Stomach (tissue), 9 donors: ENCODE results near the gene FER1L5. TPM values are rescaled to one million over a fixed set of nuclear protein-coding genes. Genes with fewer than 3 reads are reported as not detected.

ENCODE experiments used
- DNase-seq, 2 donors: peaks; one replicate each; pipeline versions ENCODE4 v3.0.0 to v3.0.0-alpha.2; 2013 to 2019
- H3K27ac ChIP-seq, 5 donors: fragments of 200-600 bp in 4 of 5; sonication (generic) in 4 of 5; one replicate each; pipeline ENCODE4 v1.5.1; 2013 to 2019; ENCODE audit warnings: mild to moderate bottlenecking in 1 of 5, moderate library complexity in 1 of 5
- H3K27me3 ChIP-seq, 3 donors: fragments of 200-600 bp; sonication (generic); one replicate each; pipeline ENCODE4 v1.5.1; 2017 to 2019; ENCODE audit warnings: mixed run types in 1 of 3
- H3K36me3 ChIP-seq, 4 donors: fragments of 200-600 bp; sonication (generic); 1 replicate in 3 of 4; 2 replicates in 1 of 4; pipeline ENCODE4 v1.5.1; 2016 to 2019
- H3K4me1 ChIP-seq, 4 donors: fragments of 200-600 bp; sonication (generic); one replicate each; pipeline ENCODE4 v1.5.1; 2016 to 2019
- H3K4me3 ChIP-seq, 4 donors: fragments of 200-600 bp; sonication (generic) in 3 of 4; one replicate each; pipeline ENCODE4 v1.5.1; 2016 to 2019; ENCODE audit warnings: mild to moderate bottlenecking in 1 of 4
- H3K9me3 ChIP-seq, 4 donors: fragments of 200-600 bp; sonication (generic); one replicate each; pipeline ENCODE4 v1.5.1; 2016 to 2019
- EP300 ChIP-seq: sonication (generic); formaldehyde crosslinking; IDR thresholded peaks from one replicate; pipeline ENCODE4 v1.6.1; 2017; ENCODE audit warnings: antibody characterized with exemption
- POLR2A ChIP-seq, 4 donors: fragments of 450-650 bp; IDR thresholded peaks; one replicate each; pipeline ENCODE4 v1.6.1; 2016; ENCODE audit warnings: antibody characterized with exemption in 4 of 4, control low read depth in 2 of 4, mild to moderate bottlenecking in 1 of 4, moderate library complexity in 1 of 4
- POLR2AphosphoS5 ChIP-seq, 3 donors: sonication (generic); formaldehyde crosslinking; IDR thresholded peaks; one replicate each; pipeline ENCODE4 v1.6.1; 2016; ENCODE audit warnings: antibody characterized with exemption in 3 of 3
- WGBS, 5 donors: extraction: QIAGEN DNeasy Blood & Tissue Kit in 3 of 5; methylation state at CpG; one replicate each; pipeline versions ENCODE4 v1.1.5 to v1.1.7; 2013 to 2018; 5-methylcytosine and 5-hydroxymethylcytosine counted together
- intact Hi-C: fragments of 100-400 bp; cut with DNase I; formaldehyde crosslinking; loops from one replicate; pipeline ENCODE4 v1.15.1; 2023; ENCODE audit warnings: low total_unique reads
- polyA plus RNA-seq, 3 donors: library from polyadenylated mRNA; stranded (reverse); fragments of 200-250 nt; gene quantifications; one replicate each; pipeline ENCODE4 v1.2.3, GENCODE V29; 2013
- total RNA-seq, 5 donors: library from RNA; depleted of rRNA; stranded (reverse); fragments of >200 nt; gene quantifications; one replicate each; pipeline versions ENCODE4 v1.1.0 to v1.2.3, GENCODE V29; 2014 to 2016
- TF ChIP-seq, protein P1 (sequence below), 7 experiments: fragments of 450-650 bp in 4 of 7; fragments of 200-600 bp in 3 of 7; sonication (generic) in 3 of 7; IDR thresholded peaks; one replicate each; pipeline ENCODE4 v1.5.1; 2016 to 2019; ENCODE audit warnings: antibody characterized with exemption in 7 of 7, control low read depth in 2 of 7, mild to moderate bottlenecking in 1 of 7
- donor health status: healthy with polysubstance abuse.
- donor health status: Bipolar disorder and iron deficiency.
- donor health status: healthy.

The FER1L5 gene
- total and polyA plus RNA-seq, 8 donors = 0.03 to 0.73 (median 0.06) TPM; not detected in 5

DNA sequence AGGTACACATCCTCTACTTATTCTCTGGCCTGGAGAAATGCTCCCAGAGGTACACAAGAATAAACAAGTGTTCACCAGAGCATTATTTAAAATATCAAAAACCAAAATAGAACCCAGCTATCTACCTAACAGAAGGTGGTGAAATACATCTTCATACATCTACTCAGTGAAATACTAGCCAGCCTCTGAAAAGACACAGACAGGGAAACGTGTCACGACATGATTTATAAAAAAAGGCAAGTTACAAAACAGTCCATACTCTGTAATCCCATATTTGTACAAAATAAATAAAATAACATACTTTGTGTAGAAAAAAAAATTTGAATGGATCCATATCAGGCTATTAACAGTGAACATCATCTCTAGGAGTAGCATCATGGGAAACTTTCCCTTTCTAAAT lies 42.6 kb upstream of the FER1L5 start:
- H3K36me3 ChIP-seq = peaks cover 69 to 100% (median 99%) of the 10 kb centered on the region in 4 donors

GRCh38 chr2:96601382-96602292 lies 40.9 kb upstream of the FER1L5 start:
- Histone ChIP-seq H3K4me1 (peaks cover 0 to 14% (median 5%) of the 10 kb centered on the region in 4 donors), H3K36me3 (peaks cover 72 to 100% (median 99%) of the 10 kb centered on the region in 4 donors), H3K27ac (peak overlapping the region in 4 of 5 donors; percentile 1 to 34 (median 20)), H3K4me3 (no peak overlapping the region), H3K9me3 (no peaks in the 10 kb centered on the region), H3K27me3 (no peaks in the 10 kb centered on the region)
- DNase-seq = peak; percentile 30 to 63
- peak in 1 of 3 donors; percentile 19 for TF ChIP-seq POLR2AphosphoS5 (IDR thresholded peaks at IDR 0.05)
- TF ChIP-seq, protein P1, sequence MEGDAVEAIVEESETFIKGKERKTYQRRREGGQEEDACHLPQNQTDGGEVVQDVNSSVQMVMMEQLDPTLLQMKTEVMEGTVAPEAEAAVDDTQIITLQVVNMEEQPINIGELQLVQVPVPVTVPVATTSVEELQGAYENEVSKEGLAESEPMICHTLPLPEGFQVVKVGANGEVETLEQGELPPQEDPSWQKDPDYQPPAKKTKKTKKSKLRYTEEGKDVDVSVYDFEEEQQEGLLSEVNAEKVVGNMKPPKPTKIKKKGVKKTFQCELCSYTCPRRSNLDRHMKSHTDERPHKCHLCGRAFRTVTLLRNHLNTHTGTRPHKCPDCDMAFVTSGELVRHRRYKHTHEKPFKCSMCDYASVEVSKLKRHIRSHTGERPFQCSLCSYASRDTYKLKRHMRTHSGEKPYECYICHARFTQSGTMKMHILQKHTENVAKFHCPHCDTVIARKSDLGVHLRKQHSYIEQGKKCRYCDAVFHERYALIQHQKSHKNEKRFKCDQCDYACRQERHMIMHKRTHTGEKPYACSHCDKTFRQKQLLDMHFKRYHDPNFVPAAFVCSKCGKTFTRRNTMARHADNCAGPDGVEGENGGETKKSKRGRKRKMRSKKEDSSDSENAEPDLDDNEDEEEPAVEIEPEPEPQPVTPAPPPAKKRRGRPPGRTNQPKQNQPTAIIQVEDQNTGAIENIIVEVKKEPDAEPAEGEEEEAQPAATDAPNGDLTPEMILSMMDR (IDR thresholded peaks at IDR 0.05) = no peak
- no peak for TF ChIP-seq EP300
- TF ChIP-seq POLR2A (IDR thresholded peaks at IDR 0.05) = no peak
- WGBS, 5 donors = 77 to 97% (median 84%) methylated on average over 6 to 8 of the region's 8 CpGs
- intact Hi-C loops = no loop called here

More for the DNA sequence above, 42.6 kb upstream of the FER1L5 start:
- H3K27ac ChIP-seq = no peak overlapping the region
- H3K4me3 ChIP-seq = no peak overlapping the region
- no peaks in the 10 kb centered on the region for H3K27me3 ChIP-seq
- TF ChIP-seq POLR2AphosphoS5 (IDR thresholded peaks at IDR 0.05) = no peak
- no peak for TF ChIP-seq EP300
- TF ChIP-seq POLR2A (IDR thresholded peaks at IDR 0.05) = no peak
- TF ChIP-seq, protein P1 (IDR thresholded peaks at IDR 0.05) = no peak
- 79 to 94% (median 86%) methylated on average over 2 of the region's 2 CpGs for WGBS, 5 donors
- intact Hi-C loops = no loop called here
- H3K4me1 ChIP-seq = peaks cover 0 to 14% (median 3%) of the 10 kb centered on the region in 4 donors
- no peaks in the 10 kb centered on the region for H3K9me3 ChIP-seq
- DNase-seq = no peak

GRCh38 chr2:96602330-96602823 lies 40.2 kb upstream of the FER1L5 start:
- no peaks in the 10 kb centered on the region for H3K27me3 ChIP-seq
- TF ChIP-seq EP300 = no peak
- TF ChIP-seq, protein P1 (IDR thresholded peaks at IDR 0.05) = peak in 2 of 7 experiments; percentile 27 to 32
- no peak for TF ChIP-seq POLR2A (IDR thresholded peaks at IDR 0.05)
- TF ChIP-seq POLR2AphosphoS5 (IDR thresholded peaks at IDR 0.05) = peak in 1 of 3 donors; percentile 58
- peaks cover 77 to 100% (median 99%) of the 10 kb centered on the region in 4 donors for H3K36me3 ChIP-seq
- H3K9me3 ChIP-seq = no peaks in the 10 kb centered on the region
- intact Hi-C loops = no loop called here
- H3K4me1 ChIP-seq = peaks cover 0 to 20% (median 5%) of the 10 kb centered on the region in 4 donors
- peak; percentile 44 to 67 for DNase-seq
- H3K27ac ChIP-seq = peak overlapping the region in 3 of 5 donors; percentile 1 to 34 (median 31)
- 88 to 98% (median 93%) methylated on average over 2 of the region's 2 CpGs for WGBS, 5 donors
- no peak overlapping the region for H3K4me3 ChIP-seq

DNA sequence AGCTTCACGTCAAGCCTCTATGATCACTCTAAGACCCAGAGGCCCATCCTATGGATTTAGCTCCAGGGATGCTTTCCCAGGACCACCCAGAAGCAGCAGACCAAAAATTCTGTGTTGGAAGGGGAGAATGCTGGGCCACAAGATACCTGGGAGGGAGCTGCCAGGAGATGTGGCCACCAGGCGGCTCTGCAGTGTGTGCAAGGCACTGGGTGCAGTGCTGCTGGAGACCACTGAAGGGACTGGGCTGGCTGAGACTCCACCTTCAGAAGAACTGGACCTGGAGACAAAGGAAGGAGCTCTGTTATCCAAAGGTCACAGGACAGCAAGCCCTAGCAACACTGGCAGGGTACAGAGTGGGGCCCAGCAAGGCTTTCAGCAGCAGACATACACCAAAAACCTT lies 38.5 kb upstream of the FER1L5 start:
- DNase-seq = no peak
- TF ChIP-seq POLR2AphosphoS5 (IDR thresholded peaks at IDR 0.05) = no peak
- no peak for TF ChIP-seq EP300
- TF ChIP-seq POLR2A (IDR thresholded peaks at IDR 0.05) = no peak
- TF ChIP-seq, protein P1 (IDR thresholded peaks at IDR 0.05) = no peak
- no peaks in the 10 kb centered on the region for H3K27me3 ChIP-seq
- H3K4me3 ChIP-seq = no peak overlapping the region
- no peak overlapping the region for H3K27ac ChIP-seq
- WGBS, 5 donors = 84 to 96% (median 93%) methylated on average over 2 of the region's 2 CpGs
- H3K9me3 ChIP-seq = no peaks in the 10 kb centered on the region
- intact Hi-C loops = no loop called here
- H3K4me1 ChIP-seq = peaks cover 0 to 22% (median 5%) of the 10 kb centered on the region in 4 donors
- H3K36me3 ChIP-seq = peaks cover 87 to 100% (median 99%) of the 10 kb centered on the region in 4 donors
